ENCODE data around the gene ABCA13. TPM values are rescaled to one million over a fixed set of nuclear protein-coding genes. Genes with fewer than 3 reads are reported as not detected.

ABCA13 gene
- polyA plus RNA-seq, 1 donor (not counting 4 experiments of a cell fraction or from before 2014, with no cell fraction given): 0.76 TPM

DNA sequence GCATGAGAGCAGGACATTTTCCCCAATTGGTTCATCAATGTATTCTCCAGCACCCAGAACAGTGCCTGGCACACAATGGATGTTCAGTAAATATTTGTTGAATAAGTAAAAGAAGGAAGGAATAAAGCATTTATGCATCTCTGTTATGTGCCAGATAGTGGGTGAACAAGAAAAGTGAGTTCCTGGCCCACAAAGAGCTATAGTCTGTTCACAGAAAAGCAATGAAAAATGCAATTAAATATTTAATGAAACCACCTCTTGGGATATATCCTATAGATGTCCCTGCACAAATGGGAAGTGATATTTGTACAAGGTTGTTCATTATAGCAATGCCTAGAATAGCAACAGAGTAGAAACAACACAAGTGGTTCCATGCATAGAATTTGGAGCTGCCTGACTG lies 2.1 kb downstream of the ABCA13 start:
- H3K9me3 ChIP-seq (ENCODE audit: control insufficient read depth, low read depth, low read length): no peaks in the 10 kb centered on the region
- no peak overlapping the region for H2AFZ ChIP-seq (ENCODE audit: control insufficient read depth, low read length)
- H3K9ac ChIP-seq (ENCODE audit: control insufficient read depth, extremely low read depth, insufficient read depth, low read length): no peak overlapping the region
- H3K4me2 ChIP-seq (ENCODE audit: control insufficient read depth, extremely low read depth, insufficient read depth, low read depth, low read length): no peak overlapping the region
- H4K20me1 ChIP-seq (ENCODE audit: control insufficient read depth, extremely low read depth, insufficient read depth, low read length): no peaks in the 10 kb centered on the region
- dilution Hi-C loops (cut with MboI; ENCODE audit: extremely low pct_ligation_motif_present, low sequenced_read_pairs): no loop called here
- H3K79me2 ChIP-seq (ENCODE audit: control insufficient read depth, insufficient read depth, low read length): no peaks in the 10 kb centered on the region
- no peak for FAIRE-seq
- TF ChIP-seq EZH2 (IDR thresholded peaks at IDR 0.05; ENCODE audit: low read length): no peak
- TF ChIP-seq, protein P1, sequence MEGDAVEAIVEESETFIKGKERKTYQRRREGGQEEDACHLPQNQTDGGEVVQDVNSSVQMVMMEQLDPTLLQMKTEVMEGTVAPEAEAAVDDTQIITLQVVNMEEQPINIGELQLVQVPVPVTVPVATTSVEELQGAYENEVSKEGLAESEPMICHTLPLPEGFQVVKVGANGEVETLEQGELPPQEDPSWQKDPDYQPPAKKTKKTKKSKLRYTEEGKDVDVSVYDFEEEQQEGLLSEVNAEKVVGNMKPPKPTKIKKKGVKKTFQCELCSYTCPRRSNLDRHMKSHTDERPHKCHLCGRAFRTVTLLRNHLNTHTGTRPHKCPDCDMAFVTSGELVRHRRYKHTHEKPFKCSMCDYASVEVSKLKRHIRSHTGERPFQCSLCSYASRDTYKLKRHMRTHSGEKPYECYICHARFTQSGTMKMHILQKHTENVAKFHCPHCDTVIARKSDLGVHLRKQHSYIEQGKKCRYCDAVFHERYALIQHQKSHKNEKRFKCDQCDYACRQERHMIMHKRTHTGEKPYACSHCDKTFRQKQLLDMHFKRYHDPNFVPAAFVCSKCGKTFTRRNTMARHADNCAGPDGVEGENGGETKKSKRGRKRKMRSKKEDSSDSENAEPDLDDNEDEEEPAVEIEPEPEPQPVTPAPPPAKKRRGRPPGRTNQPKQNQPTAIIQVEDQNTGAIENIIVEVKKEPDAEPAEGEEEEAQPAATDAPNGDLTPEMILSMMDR (optimal IDR thresholded peaks at IDR 0.05 in 1 of 3, IDR thresholded peaks at IDR 0.05 in 1 of 3, conservative IDR thresholded peaks at IDR 0.05 in 1 of 3; ENCODE audit: extremely low read depth in 1 of 3, insufficient read depth in 2 of 3, low read length in 3 of 3): no peak
- H3K9me1 ChIP-seq (ENCODE audit: control insufficient read depth, extremely low read depth, insufficient read depth, low read length): no peaks in the 10 kb centered on the region
- DNase-seq (ENCODE audit: low read depth, low spot score): no peak
- H3K4me1 ChIP-seq (ENCODE audit: control insufficient read depth, extremely low read depth, insufficient read depth, low read length): peaks cover 7% of the 10 kb centered on the region
- H3K4me3 ChIP-seq (ENCODE audit: control insufficient read depth in 2 of 3, extremely low read depth in 1 of 3, insufficient read depth in 2 of 3, low read depth in 1 of 3, low read length in 3 of 3): no peak overlapping the region
- H3K27ac ChIP-seq (ENCODE audit: control insufficient read depth, insufficient read depth, low read length): no peak overlapping the region
- H3K36me3 ChIP-seq (ENCODE audit: control insufficient read depth in 2 of 2, extremely low read depth in 1 of 2, insufficient read depth in 2 of 2, low read length in 2 of 2): no peaks in the 10 kb centered on the region
- no peaks in the 10 kb centered on the region for H3K27me3 ChIP-seq (ENCODE audit: control insufficient read depth, extremely low read depth, insufficient read depth, low read length)

DNA sequence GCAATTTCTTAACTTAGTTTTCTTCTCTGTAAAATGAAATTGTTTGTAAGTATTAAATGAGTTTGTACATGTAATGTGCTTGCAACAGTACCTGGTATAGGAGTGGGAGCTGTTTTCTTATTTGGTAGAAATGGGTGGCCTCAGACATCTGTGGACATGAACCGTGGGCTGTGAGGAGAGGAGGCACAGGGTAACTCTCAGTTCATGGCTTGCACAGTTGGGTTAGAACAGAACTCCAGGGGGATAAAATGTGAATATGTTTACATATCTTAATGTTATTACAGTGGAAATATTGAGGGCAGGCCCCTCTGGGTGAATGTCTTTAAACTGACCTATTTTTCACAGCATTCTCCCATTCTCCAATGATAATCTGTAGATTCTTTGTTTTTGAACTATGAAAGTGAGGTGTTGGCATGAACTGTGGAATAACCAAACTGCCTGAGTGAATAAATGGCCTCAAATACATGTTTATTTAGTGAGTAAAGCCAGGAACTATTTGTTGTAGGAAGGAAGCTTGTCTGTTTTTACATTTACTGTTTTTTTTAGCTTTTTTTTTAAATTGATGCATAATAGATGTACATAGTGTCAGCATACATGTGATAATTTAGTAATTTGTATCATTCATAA lies 2.6 kb downstream of the ABCA13 start:
- Histone ChIP-seq H3K27me3 (ENCODE audit: control insufficient read depth, extremely low read depth, insufficient read depth, low read length) (no peaks in the 10 kb centered on the region), H4K20me1 (ENCODE audit: control insufficient read depth, extremely low read depth, insufficient read depth, low read length) (no peaks in the 10 kb centered on the region), H2AFZ (ENCODE audit: control insufficient read depth, low read length) (no peak overlapping the region), H3K9me1 (ENCODE audit: control insufficient read depth, extremely low read depth, insufficient read depth, low read length) (no peaks in the 10 kb centered on the region), H3K9me3 (ENCODE audit: control insufficient read depth, low read depth, low read length) (no peaks in the 10 kb centered on the region), H3K9ac (ENCODE audit: control insufficient read depth, extremely low read depth, insufficient read depth, low read length) (no peak overlapping the region), H3K4me1 (ENCODE audit: control insufficient read depth, extremely low read depth, insufficient read depth, low read length) (peaks cover 7% of the 10 kb centered on the region), H3K36me3 (ENCODE audit: control insufficient read depth in 2 of 2, extremely low read depth in 1 of 2, insufficient read depth in 2 of 2, low read length in 2 of 2) (no peaks in the 10 kb centered on the region), H3K4me2 (ENCODE audit: control insufficient read depth, extremely low read depth, insufficient read depth, low read depth, low read length) (no peak overlapping the region), H3K4me3 (ENCODE audit: control insufficient read depth in 2 of 3, extremely low read depth in 1 of 3, insufficient read depth in 2 of 3, low read depth in 1 of 3, low read length in 3 of 3) (no peak overlapping the region), H3K79me2 (ENCODE audit: control insufficient read depth, insufficient read depth, low read length) (no peaks in the 10 kb centered on the region), H3K27ac (ENCODE audit: control insufficient read depth, insufficient read depth, low read length) (no peak overlapping the region)
- no peak for DNase-seq (ENCODE audit: low read depth, low spot score)
- dilution Hi-C loops (cut with MboI; ENCODE audit: extremely low pct_ligation_motif_present, low sequenced_read_pairs): no loop called here
- no peak for TF ChIP-seq EZH2 (IDR thresholded peaks at IDR 0.05; ENCODE audit: low read length)
- TF ChIP-seq, protein P1 (optimal IDR thresholded peaks at IDR 0.05 in 1 of 3, IDR thresholded peaks at IDR 0.05 in 1 of 3, conservative IDR thresholded peaks at IDR 0.05 in 1 of 3; ENCODE audit: extremely low read depth in 1 of 3, insufficient read depth in 2 of 3, low read length in 3 of 3): no peak
- no peak for FAIRE-seq
